Measurements from ENCODE around the gene S100A10. TPM values are rescaled to one million over a fixed set of nuclear protein-coding genes. Genes with fewer than 3 reads are reported as not detected.

The S100A10 gene
- total RNA-seq, 1 experiment from 2014 or later = 400 TPM

DNA sequence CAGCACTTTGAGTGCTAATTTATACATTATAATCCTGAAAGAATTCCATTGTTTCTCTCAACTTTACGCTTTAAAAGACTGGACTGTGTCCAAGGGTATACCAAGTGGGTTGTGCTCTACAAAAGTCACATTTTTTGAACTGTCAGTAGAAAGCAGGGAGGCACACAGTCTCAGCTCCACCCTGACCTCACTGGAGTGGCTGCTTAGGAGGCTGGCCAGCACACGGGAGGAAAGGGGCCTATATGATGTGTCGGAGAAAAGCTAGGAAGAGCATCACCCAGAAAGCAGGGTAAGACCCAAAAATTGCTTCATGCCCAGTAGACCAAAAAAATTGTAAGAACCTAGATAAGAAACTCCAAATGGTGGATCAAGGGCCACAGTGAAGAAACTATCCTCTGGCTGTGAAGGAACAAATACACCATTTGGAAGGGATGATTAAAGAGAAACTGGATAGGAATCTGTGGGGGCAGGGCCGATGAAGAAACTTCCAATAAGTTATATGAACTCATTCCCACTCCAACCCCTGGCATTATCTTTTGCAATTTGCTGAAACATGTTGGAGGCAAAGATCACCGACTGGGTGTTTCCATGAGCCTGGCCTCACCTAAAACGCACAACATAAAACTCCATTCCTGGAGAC, 1.9 kb downstream of the S100A10 start:
- ChIA-PET POLR2A (ENCODE audit: unreplicated experiment) (interaction anchor here (0.6 to 2.6 kb wide), 22 partner anchors 9 to 1549 kb away, joined by 3 to 23 read pairs (median 5); partner anchors contain the start of genes S100A5 and THEM4), CTCF (interaction anchor here (1.0 to 1.2 kb wide), 3 partner anchors 23 to 57 kb away, joined by 3 to 5 read pairs (median 4); no protein-coding TSS in a partner anchor)
- intact Hi-C loops (cut with micrococcal nuclease) = loop anchor here (1.0 to 10.0 kb wide), 3 partner anchors 18 to 377 kb away; partner anchors contain the start of gene SNX27
- H2AFZ ChIP-seq (ENCODE audit: low read length) = no peak overlapping the region
- ATAC-seq = no peak
- BruUV-seq (replicated peaks) = no TSS peak
- H3K4me1 ChIP-seq (ENCODE audit: insufficient read depth, low read length) = peaks cover 75% of the 10 kb centered on the region
- no peaks in the 10 kb centered on the region for H3K9me2 ChIP-seq (replicated peaks; ENCODE audit: low read length)
- no peaks in the 10 kb centered on the region for H3K9me3 ChIP-seq (ENCODE audit: low read length)
- H3K27me3 ChIP-seq (ENCODE audit: low read length) = no peaks in the 10 kb centered on the region
- peak overlapping the region; percentile 94 for H3K4me2 ChIP-seq (ENCODE audit: low read length)
- peaks cover 25% of the 10 kb centered on the region for H3F3A ChIP-seq (ENCODE audit: low read length, unreplicated experiment)
- peak overlapping the region; percentile 98 for H3K9ac ChIP-seq (ENCODE audit: low read length)
- no peak for DNase-seq
- peak overlapping the region; percentile 97 for H3K27ac ChIP-seq (ENCODE audit: low read length)
- TF ChIP-seq EZH2 (IDR thresholded peaks at IDR 0.05; ENCODE audit: low read length, unreplicated experiment) (no peak), EZH2phosphoT487 (IDR thresholded peaks at IDR 0.05; ENCODE audit: borderline replicate concordance, low read length) (no peak), CTCF (conservative IDR thresholded peaks at IDR 0.05; ENCODE audit: low read depth, low read length) (no peak)
- peaks cover 66% of the 10 kb centered on the region for H3K79me2 ChIP-seq (ENCODE audit: low read length)
- peak overlapping the region; percentile 91 for H3K4me3 ChIP-seq (ENCODE audit: low read length)
- H3K36me3 ChIP-seq (ENCODE audit: low read depth, low read length) = peaks cover 18% of the 10 kb centered on the region
- H4K20me1 ChIP-seq (ENCODE audit: low read length) = peaks cover 35% of the 10 kb centered on the region

DNA sequence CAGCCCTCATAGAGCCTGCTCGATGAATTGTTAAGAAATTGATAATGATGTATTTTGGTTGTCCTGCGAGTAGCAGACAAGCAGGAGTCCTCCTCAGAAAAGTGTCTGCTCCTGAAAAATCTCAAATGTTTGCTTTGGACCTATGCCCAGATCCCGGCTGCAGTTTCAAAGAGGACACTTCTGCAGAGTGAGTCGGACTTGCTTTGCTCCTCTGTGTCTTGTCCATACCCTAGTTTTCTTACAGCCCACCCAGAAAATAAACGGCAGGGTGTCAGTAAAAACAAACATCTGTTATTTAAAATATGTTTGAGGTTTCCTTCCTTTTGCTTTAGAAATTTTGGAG, 2.8 kb downstream of the S100A10 start:
- H3K4me2 ChIP-seq (ENCODE audit: low read length) = peak overlapping the region; percentile 94

More for the DNA sequence above, 2.8 kb downstream of the S100A10 start:
- Histone ChIP-seq H3F3A (ENCODE audit: low read length, unreplicated experiment) (peaks cover 25% of the 10 kb centered on the region), H4K20me1 (ENCODE audit: low read length) (peaks cover 44% of the 10 kb centered on the region), H3K9ac (ENCODE audit: low read length) (peak overlapping the region; percentile 98), H3K27me3 (ENCODE audit: low read length) (no peaks in the 10 kb centered on the region), H3K36me3 (ENCODE audit: low read depth, low read length) (peaks cover 28% of the 10 kb centered on the region), H3K4me1 (ENCODE audit: insufficient read depth, low read length) (peaks cover 73% of the 10 kb centered on the region), H3K9me3 (ENCODE audit: low read length) (no peaks in the 10 kb centered on the region), H3K9me2 (replicated peaks; ENCODE audit: low read length) (no peaks in the 10 kb centered on the region), H3K4me3 (ENCODE audit: low read length) (peak overlapping the region; percentile 91), H2AFZ (ENCODE audit: low read length) (no peak overlapping the region), H3K79me2 (ENCODE audit: low read length) (peaks cover 75% of the 10 kb centered on the region), H3K27ac (ENCODE audit: low read length) (peak overlapping the region; percentile 97)
- TF ChIP-seq CTCF (conservative IDR thresholded peaks at IDR 0.05; ENCODE audit: low read depth, low read length) = no peak
- TF ChIP-seq EZH2 (IDR thresholded peaks at IDR 0.05; ENCODE audit: low read length, unreplicated experiment) = no peak
- TF ChIP-seq EZH2phosphoT487 (IDR thresholded peaks at IDR 0.05; ENCODE audit: borderline replicate concordance, low read length) = no peak
- no TSS peak for BruUV-seq (replicated peaks)
- ATAC-seq (no peak), DNase-seq (peak; percentile 92)
- ChIA-PET CTCF (no interaction called here), POLR2A (ENCODE audit: unreplicated experiment) (interaction anchor here (0.5 to 0.8 kb wide), 3 partner anchors 18 to 443 kb away, joined by 3 read pairs; no protein-coding TSS in a partner anchor)
- intact Hi-C loops (cut with micrococcal nuclease) = loop anchor here (10.0 kb wide), 1 partner anchor 376 kb away; the partner anchor contains the start of gene SNX27

All from PC-3 (cell line).